GM19467 (cell line): ENCODE measurements around the gene DIRAS2.
"Not testable (repeated sequence)": the region's sequence is repeated elsewhere in the genome, so short reads cannot be mapped to it uniquely, and the experiment has no call there.

ENCODE experiments used
- ATAC-seq: cut with Tn5 transposase; IDR thresholded peaks from one replicate; pipeline ENCODE4 v1.9.1; 2021; ENCODE audit warnings: mild to moderate bottlenecking, moderate library complexity; ENCODE audit not compliant: unreplicated experiment

Gene DIRAS2, protein sequence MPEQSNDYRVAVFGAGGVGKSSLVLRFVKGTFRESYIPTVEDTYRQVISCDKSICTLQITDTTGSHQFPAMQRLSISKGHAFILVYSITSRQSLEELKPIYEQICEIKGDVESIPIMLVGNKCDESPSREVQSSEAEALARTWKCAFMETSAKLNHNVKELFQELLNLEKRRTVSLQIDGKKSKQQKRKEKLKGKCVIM

DNA sequence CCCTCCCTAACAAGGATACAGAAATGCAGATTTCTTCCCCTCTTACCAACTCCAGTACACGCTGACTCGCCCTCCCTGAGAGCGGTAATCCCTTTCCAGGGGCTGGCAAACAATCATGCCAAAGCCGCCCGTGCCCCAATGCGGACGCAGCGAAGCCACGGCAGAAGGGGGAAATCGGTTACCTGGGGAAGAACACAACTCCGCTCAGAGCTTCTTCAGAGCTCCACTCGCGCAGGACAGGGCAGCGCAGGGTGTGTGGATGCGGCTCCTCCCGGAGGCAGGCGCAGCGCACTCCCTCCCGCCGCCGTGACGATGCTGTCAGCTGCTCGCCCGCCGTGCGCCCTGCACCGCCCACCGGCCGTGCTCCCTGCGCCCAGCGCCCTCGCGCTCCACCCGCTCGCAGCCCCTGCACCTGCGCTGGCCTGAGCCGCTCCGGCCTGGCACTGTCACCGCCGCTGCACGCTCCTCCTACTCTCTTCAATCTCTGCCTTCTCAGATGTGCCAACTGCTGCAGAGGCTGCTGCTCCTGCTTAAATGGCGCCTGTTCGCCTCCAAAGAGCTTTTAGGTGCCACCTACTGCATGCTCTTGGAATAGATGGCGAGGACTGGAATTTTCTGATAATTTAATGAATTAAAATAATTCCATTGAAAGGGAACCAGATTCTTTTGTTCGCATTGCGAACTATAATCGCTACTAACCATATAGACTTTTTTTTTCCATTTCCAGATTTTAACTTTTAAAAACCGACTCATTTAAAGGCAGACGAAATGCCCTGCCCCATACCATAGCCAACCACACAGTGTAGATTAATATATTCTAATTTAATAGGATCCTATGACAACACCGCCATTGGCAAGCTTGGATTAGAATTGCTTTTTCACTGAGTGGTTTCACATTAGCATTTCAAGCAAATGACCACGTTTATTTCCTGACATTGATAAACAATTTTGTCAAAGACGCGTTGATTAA is at the start of gene DIRAS2:
DIRAS2 (minus strand) TSS at position 255 of the 970 bp plus-strand sequence. CDS start 28,997 bp downstream, outside the sequence.
- peak; percentile 61 for ATAC-seq

DNA sequence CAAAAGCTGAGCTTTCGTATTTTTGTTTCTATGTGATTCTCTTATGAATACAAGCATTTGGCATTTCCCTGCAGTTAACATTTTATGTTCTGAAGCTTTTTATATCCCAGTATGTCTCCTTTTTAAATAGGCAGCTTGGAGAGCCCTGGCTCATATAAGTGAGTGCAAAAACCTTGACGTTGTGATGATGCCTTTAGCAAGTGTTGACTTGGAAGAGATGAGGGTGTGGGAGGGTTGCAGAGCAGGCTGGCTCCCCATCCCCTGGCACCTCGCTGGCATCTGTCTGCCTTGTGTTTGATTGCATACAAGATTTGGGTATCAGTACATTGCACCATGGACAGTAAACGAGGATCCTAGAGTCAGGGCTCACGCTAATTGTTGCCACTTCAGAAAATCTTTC is 42.1 kb upstream of the DIRAS2 start:
- ATAC-seq = no peak

DNA sequence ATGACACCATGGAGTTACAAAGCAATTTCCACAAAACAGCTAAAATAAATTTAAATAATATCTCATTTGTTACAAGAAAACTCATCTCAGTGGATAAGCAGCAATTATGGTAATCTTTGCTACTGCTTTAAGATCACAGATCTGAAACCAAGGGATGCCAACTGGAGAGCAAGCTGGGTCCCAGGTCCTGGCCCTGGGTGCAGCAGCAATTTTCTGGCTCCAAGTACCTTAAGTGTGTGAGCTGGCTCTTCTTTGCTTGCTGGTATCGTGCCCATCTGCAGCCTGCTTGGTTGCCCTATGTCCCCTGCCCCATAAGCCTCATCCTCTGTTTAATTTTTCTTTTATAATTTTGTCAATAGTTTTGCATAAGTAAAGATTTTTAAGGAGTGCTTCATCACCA is 41.5 kb upstream of the DIRAS2 start:
- no peak for ATAC-seq

DNA sequence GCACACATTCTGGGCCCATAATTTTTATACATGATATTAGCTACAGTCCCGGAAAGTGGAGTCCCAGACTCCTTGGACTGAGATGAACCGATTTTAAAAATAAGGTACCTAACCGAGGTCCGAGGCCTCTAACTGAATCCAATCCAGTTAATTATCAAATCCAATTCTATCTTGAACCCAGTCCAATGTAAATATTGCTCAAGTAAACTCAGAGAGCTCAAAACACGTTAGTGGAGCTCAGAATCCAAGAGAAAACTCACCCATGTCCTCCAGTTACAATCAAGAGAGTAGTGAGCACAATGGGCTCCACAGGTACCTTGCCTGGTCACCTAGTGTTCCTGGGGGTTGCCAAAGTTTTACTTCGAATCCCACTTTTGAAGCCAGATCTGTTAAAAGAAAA is 37.9 kb upstream of the DIRAS2 start:
- ATAC-seq = no peak

DNA sequence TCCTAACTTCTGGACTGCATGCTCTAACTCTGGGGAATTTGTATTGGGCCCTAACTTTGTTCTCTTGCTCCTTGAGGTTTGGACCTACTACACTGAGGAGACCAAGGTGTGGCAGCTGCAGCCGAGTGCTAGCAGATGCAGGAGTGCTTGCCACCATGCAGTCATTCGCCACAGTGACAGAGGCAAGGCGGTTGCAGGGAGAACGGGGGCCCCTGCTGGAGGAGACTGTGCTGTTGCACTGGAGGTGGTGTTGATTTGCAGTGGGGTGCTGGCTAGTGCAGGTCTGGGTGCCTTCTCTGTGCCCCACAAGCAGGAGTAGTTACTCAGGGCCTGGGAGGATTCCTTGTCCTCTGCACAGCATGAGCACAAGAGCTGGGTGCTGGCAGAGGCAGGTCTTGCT is 22.4 kb upstream of the DIRAS2 start:
- no peak for ATAC-seq

DNA sequence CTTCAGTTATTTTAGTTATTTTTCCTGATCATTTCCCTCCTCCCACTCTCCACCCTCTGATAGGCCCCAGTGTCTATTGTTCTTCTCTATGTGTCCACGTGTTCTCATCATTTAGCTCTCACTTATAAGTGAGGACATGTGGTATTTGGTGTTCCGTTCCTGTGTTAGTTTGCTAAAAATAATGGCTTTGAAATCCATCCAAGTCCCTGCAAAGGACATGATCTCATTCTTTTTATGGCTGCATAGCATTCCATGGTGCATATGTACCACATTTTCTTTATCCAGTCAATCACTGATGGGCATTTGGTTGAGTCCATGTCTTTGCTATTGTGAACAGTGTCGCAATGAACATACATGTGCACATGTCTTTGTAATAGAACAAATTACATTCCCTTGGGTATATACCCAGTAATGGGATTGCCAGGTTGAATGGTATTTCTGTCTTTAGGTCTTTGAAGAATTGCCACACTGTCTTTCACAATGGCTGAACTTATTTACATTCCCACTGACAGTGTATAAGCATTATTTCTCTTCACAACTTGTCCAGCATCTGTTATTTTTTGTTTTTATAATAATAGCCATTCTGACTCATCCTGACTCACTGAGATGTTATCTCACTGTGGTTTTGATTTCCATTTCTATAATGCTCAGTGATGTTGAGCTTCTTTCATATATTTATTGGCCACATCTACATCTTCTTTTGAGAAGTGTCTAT is 17.2 kb upstream of the DIRAS2 start:
- no peak for ATAC-seq

DNA sequence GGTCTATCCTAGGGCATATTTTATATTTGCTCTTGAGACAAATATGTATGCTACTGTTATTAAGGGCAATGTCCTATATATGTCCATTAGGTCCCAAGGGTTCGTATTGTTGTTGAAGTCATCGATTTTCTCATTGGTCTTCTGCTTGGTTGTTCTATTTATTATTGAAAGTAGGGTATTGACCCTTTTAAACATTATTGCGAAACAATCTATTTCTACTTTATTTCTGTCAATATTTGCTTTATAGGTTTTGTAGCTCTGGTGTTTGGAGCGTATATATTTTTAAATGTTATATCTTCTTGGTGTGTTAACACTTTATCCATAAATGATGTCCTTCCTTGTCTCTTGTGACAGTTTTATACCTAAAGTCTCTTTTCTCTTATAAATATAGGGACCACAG is 16.2 kb upstream of the DIRAS2 start:
- ATAC-seq = no peak

DNA sequence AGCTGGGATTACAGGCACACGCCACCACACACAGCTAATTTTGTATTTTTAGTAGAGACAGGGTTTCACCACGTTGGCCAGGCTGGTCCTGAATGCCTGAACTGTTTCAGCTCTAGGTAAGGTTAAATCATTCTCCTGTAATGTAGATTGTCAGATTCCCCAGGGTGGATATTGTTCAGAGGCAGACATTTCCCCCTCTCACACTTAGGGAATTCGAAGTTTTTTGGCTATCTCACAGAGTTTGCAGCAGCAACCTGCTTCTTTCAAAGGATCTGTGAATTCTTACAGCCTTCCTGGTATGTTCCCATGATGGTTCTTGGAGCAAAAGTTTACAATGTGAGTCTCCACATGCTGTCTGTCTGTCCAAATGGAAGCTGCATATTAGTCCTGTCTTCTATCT is 15.6 kb upstream of the DIRAS2 start:
- ATAC-seq = no peak

DNA sequence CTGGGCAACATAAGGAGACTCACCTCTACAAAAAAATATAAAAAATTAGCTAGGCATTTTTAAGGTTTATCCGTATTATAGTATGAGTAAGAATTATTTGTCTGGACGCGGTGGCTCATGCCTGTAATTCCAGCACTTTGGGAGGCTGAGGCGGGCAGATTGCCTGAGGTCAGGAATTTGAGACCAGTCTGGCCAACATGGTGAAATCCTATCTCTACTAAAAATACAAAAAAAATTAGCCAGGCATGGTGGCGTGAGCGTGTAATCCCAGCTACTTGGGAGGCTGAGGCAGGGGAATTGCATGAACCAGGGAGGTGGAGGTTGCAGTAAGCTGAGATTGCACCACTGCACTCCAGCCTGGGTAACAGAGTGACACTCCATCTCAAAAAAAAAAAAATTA is 14.3 kb upstream of the DIRAS2 start:
- ATAC-seq = not testable (repeated sequence)

DNA sequence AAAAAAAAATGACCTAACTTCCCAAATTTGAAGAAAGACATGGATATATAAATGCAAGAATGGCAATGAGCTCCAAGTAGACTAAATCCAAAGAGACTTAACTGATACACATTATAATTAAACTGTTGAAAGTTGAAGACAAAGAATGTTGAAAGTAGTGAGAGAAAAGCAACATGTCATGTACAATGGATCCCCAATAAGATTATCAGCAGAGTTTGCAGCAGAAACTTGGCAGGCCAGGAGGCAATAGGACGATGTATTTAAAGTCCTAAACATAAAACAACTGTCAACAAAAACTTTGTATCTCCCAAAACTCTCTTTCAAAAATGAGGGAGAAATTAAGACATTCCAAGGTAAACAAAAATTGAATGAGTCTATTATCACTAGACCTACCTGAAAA is 8.6 kb upstream of the DIRAS2 start:
- no peak for ATAC-seq

DNA sequence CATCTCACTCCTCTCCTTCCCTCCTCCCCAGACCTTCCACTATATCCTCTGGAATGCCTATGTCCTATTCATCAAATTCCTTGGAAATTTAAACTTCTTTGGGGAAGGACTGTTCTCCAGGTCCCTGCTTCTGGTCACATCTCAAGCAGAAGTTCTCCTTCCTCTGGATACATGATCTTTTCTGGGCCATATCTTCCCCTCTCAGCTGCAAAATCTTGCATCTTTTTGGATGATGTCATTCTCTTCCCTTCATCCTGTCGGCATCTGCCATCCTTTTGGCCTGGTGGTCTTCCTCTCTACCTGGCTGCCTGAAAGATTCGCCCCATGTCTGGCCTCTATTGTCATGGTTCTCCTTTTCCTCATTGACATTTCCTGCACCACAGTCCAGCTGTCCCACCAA is 5.2 kb upstream of the DIRAS2 start:
- no peak for ATAC-seq

DNA sequence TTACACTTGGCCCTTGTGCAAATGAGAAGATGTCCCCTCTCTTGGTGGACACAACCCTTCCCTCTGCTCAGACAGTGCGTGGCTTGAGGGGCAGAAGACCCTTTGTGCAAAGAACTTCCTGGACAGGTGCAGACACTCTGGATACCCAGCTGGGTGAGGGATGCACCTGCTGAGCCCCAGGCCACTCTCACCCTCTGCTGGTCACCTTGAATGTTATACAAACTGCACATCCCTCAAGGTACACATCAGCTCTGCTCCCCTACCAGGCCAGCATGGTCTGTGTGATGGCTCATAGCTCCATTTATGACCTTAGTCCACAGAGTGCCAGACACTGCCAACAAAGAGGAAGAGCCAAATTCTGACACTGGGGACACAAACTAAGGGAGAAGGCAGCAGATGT is 3.1 kb upstream of the DIRAS2 start:
- no peak for ATAC-seq

DNA sequence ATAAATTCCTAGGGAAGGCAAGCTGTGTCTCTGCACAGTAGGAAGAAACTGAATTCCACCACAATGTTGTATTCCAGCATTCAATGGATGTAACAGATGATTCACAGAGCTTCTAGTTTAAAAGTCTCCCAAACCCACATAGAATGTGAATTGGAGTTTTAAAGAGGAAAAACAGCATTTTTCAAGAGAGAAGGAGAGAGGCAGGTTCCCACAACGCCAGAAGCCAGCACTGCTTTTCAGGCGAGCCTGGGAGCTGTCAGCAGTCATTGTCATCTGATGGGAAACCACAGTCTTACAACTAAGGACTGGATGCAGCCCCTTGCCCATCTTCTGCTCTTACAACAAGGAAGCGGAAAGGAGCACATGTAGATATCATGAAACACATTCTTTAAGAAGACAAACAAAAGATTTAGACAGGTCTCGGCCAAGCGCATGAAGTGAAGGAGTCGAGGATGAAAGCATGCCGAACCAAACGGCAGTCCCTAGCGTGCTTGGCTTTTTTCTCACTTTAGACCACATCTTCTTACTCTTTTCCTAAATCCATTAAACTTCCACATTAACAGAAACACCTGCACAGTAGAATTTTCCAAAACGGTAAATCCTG is 638 bp downstream of the DIRAS2 start:
- no peak for ATAC-seq

DNA sequence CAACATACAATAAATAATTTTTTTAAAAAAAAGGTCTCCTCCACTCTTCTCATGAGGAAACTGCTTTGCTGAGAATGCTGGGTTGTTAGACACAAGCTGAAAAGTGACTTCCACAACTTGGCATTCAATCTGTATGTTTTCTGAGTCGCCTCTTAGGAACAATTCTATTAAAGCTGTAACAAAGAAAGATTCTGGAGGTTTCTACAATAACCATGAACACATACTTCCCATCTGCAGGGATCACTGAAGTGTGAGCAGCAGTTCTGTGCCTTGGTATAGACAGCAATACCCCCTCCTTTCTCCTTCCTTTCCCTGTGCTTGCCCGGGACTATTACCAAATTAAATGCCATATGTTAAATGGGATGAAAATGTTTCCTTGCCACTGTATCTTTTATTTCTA is 1.5 kb downstream of the DIRAS2 start:
- no peak for ATAC-seq

DNA sequence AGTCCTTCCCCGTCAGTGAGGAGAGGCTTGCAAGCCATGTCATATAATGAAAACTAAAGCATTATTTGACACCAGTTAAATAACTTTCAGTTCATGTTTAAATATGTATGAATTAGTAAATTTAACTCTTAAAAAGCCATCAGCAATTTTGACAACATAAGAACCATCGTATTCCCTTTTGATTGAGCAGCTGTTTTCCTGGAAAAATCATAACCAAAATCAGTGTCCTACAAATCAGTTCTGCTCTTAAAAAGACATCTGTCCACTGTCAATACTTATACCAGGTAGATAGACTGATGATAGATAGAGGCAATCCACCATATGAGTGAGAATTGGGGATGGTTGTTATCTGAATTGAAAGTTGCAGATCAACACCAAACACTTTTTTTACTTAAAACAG is 2.3 kb downstream of the DIRAS2 start:
- no peak for ATAC-seq

DNA sequence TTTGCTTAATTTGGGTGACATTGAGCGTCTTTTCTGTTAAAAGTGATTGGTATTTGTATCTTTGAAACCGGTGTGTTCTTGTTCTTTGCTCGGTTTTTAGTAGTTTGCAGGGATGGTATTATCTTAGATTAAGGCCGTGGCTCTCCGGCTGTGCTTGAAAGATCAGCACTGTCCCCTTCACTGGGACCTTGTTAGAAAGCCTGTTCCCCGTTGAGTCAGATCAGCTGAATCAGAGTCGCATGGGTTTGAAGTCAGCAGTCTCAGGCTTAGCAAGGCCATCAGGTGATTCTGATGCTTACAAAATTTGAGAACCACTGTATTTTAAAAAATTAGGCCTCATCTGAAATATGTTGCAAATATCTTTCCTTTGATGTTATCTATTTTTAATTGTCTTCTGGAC is 5.0 kb downstream of the DIRAS2 start:
- no peak for ATAC-seq

DNA sequence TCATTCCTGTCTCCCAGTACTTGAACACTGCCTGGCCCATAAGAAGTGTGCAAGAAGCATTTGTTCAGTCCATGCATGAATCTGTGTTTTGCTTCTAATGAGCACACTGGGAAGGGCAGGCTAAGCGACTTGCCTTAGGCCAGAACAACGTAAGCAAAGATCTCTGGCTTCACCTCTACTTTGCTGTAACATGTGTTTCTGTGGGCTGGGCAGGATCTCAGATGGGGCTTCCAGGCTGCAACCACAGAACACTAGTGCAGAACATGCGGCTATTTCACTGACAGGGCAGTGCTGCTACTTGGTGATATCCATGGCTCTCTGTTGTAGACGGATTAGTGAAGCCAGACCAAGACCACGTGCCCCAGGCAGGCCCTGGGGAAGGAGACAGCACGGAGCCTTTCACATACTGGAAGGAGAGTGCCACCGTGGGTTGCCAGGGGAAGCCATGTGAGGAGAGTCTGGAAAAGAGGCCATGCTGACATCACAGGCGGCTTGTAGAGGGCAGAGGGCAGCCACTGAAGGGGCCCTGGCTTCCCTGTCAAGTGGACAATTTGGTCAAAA is 9.9 kb downstream of the DIRAS2 start:
- ATAC-seq = no peak

DNA sequence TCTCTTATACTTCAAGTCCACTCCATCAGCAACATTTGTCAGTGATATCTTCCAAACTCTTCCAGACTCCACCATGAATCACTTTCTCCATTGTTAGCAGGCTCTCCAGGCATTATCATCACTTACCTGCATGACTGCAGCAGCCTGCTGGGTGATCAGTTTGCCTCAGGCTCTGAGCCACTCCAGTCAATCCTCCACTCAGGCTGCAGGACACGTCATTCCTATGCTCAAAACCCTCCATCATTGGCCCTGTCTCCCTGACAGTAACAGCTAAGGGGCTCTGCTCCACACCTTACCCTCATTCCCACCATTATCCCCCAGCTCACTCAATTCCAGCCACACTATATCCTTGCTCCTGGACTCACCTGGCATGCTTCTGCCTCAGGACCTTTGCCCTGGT is 10.7 kb downstream of the DIRAS2 start:
- ATAC-seq = no peak

DNA sequence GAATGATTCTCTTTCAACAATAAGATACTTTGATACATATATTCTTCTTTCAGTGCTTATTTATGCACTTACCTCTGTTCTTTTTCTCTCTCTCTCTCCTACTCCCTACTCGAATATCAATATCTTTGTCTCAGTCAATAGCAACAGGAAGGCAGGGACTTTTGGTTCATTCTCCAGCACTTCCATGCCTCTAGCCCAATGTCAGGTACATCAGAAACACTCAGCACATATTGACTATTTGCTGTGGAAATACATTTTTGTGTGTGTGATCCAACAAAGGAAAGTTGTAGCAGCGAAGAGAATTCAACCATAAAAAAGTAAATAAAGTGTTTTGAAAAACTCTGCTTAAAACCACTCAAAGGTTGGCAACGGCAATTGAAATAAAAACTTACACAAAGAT is 12.6 kb downstream of the DIRAS2 start:
- ATAC-seq = no peak

DNA sequence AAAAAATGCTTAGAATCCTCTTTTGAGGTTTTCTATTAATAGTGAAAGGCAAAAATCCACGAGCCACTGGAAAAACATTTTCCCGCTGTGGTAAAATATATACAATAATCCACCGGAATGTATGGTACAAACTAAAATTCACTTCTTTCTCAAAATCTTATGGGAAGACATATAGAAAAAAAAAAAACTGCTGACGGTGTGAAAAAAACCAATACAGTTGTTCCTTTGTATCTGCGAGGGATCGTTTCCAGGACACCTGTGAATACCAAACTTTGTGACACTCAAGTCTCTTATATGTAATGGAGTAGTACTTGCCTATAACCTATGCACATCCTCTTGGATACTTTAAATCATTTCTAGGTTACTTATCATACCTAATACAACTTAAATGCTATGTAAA is 13.3 kb downstream of the DIRAS2 start:
- no peak for ATAC-seq

DNA sequence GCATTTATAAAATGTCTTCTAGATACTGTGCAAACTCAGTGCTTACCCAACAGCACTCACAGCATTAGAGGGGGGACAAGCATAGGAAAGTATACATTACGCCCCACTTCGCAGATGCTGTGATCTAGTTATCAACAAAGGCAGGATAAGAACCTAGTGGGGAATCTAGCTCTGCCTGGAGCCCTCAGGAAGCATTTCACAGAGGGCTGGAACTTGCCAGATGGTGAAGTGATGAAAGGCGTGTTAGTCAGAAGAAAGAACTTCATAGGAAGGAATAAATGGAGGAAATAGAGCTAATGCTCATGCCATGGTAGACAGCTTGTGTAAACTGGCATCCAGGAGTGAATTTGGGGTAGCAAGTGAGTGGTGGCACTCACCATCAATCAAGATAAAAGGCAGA is 25.8 kb downstream of the DIRAS2 start:
- no peak for ATAC-seq
